GM19099 (cell line): ENCODE results near the gene GRK1.

ENCODE experiments used
- POLR2A ChIP-seq: IDR thresholded peaks from 3 replicates; pipeline ENCODE4 v1.6.1; 2011; ENCODE audit warnings: low read depth; ENCODE audit not compliant: insufficient read length; ENCODE audit errors: extremely low read depth

The GRK1 gene

GRCh38 chr13:113669231-113669754 lies 2.3 kb downstream of the GRK1 start:
- TF ChIP-seq POLR2A = no peak

DNA sequence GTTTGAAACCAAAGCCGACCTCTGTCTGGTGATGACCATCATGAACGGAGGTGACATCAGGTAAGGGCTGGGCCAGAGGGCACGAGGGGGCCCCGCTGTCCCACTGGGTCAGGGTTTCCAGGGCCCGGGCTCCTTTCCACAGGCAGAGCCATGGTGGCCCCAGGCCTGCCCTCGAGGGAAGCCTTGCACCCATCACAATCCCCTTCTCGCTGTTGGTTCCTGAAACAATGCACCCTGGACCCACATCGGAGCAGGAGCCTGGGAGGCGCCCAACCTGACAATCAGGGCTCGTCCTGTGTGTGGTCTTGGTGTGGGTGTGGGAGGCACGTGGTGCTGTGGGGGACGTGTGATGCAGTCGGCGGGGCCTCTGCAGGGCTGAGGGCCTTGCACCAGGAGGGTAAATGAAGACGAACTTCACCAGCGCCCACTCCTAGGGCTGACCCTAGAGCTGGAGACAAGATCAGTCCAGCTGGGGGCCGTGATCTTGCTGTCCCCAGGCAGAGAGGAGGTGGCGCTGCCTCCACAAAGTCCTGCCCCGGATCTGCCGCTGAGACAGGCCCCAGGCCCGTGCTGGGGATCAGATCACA lies 2.8 kb downstream of the GRK1 start:
- TF ChIP-seq POLR2A = no peak

- no peak for TF ChIP-seq POLR2A
Measured at GRCh38 chr13:113670541-113670940, 3.5 kb downstream of the GRK1 start.

DNA sequence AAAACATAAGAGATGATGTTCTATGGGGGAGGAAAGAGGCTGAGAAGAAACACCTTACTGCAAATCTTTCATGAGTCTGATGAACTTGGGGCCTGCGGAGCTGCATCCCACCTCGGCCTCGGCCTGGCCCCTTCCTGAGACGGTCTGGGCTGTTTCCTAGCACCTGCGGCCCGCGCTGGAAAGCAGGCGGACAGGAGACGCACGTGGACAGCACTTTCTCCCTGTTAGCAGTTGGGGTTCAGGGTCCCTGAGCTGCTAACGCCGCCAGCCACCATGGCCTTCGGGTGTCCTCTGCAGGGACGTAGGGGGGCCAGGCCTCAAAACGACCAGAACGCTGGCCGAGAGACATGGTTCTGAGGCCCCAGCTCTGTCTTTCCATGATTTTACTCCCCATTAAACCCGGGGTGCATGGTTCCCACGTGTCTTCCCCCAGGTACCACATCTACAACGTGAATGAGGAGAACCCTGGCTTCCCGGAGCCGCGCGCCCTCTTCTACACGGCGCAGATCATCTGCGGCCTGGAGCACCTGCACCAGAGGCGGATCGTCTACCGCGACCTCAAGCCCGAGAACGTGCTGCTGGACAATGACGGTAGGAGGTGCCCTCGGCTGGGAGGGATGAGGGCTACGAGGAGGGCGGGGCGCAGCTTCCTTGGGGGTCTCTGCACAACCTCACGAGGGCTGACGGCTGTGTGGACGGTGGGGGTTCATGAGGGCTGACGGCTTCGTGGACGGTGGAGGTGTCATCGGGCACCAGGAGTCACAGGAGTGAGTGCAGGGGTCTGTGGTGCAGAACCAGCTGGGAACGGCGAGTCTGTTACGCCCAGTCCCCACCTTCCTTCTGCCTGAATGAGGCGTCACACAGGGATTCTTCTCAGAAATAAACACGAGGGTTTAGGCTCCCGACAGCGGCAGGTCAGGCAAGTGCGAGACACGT lies 4.3 kb downstream of the GRK1 start:
- TF ChIP-seq POLR2A = no peak

DNA sequence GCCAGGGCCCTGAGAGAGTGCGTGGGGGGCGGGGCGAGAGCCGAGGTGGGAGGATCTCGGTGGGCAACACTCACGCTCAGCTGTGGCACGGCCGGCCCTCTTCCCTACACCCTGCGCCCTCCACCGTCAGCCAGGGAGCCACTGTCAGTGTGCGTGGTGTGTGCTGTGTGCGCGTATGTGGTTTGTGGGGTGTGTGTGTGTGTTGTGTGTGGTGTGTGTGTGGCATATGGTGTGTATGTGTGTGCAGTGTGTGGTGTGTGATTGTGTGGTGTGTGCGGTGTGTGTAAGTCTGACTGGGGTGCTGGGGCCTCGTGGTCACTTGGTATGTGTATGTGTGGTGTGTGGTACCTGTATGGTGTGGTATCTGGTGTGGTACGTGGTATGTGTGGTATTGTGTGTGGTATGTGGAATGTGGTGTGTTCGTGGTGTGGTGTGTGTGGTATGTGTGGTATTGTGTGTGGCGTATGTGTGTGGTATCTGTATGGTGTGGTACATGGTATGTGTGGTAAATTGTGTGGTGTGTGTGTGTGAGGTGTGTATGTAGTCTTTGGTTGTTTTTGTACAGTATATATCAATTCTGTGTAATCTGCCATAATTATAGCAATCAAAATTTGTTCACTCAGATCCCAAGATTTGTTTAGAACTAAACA lies 5.1 kb downstream of the GRK1 start:
- TF ChIP-seq POLR2A = no peak

- no peak for TF ChIP-seq POLR2A
Measured at GRCh38 chr13:113722921-113723320, 55.9 kb downstream of the GRK1 start.

- no peak for TF ChIP-seq POLR2A
Measured at GRCh38 chr13:113723410-113724015, 56.5 kb downstream of the GRK1 start.

DNA sequence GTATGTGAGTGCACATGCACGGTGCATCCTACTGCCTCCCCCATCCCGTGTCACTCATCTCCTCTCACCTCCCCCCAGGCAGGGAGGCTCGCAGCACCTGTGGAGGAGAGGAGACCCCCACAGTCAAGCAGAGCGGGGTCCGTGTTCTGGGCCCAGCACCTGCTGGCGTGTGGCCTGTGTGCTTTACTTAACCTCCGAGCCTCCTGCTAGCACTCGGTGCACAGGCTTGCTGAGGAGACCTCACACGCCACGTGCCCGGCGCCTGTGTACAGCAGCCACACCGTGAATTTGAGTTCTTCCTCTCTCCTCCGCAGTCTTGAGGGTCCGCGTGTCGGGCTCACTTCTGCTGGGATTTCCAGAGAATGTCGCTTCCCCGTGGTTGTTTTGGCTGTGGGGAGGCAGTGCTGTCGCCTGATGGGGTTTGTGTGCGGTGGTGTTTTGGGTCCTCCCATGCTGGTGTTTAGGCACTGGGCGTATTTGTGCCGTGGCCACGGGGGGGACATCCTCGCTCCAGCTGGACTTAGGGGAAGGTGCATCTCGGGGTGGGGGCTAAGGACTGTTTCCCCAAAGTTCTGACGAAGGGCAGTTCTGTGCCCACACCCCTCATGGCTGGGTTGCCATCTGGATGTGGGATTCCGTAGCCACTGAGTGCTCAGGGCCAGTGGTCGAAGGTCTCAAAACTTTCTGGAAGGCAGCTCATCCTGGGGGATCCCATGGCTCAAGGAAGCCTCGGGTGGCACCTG lies 57.2 kb downstream of the GRK1 start:
- TF ChIP-seq POLR2A = no peak

DNA sequence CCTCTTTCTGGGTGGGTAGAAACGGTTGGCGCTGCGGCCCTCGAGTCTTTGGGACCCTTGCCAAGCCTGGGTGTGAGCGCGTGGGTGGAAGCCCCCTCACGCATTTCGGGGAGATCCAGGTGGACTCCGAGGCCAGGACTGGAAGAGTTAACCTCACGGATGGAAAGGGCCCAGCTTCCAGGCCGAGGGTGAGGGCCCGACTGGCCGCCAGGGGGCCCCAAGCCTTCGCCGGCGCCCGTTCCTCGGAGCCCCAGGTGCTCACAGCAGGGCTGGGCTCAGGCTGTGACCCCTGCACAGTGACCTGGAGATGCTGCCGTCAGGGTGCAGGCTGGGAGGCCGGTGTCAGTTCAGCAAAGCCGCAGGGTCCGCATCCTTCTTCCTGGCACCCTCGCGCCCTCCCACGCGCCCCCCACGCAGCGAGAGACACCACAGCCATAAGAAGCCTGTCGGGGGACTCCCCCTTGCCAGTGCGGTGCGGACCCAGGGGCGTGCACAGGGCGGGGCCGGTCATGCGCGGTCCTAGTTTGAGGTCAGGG lies 57.8 kb downstream of the GRK1 start:
- no peak for TF ChIP-seq POLR2A

- no peak for TF ChIP-seq POLR2A
Measured at GRCh38 chr13:113726961-113727411, 60.0 kb downstream of the GRK1 start.

DNA sequence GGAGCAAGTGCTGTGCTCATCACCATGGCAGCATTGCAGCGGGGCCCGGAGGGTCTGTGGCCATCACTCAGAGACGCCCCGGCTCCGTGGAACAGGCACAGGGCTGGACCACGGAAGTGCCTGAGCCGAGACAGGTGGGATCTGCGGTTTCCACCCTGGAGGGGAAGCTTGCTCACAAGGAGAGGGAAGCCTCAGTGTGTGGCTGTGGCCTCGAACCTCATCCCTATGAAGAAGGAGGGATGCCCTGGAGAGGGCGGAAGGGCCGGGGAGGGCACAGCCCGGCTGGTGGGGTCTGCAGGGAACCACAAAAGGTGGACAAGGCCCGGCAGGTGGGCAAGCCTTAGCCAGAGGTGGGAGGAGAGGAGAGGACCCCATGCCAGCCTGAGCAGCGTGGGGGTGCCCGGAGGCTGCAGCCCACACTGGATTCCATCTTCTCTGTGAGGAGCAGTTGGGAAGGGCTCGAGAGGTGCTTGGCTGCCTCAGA lies 61.6 kb downstream of the GRK1 start:
- TF ChIP-seq POLR2A = no peak

GRCh38 chr13:113729187-113730019 lies 62.4 kb downstream of the GRK1 start:
- no peak for TF ChIP-seq POLR2A

GRCh38 chr13:113730258-113730691 lies 63.3 kb downstream of the GRK1 start:
- TF ChIP-seq POLR2A = no peak

DNA sequence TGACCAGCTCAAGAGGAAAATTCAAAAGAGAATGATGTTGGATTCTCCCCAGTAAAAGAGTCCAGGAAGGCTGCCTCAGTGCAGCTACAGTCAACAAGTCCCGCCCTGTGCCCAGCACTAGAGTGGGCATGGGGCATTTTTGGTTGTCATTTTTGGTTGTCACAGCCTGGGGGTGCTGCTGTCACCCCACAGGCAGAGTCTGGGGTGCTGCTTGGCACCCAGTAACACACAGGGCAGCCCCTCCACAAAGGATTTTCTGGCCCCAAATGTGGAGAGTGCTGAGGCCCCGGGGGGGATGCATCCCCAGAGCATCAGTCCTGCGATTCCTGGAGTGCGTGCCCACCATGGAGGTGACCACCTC lies 63.8 kb downstream of the GRK1 start:
- no peak for TF ChIP-seq POLR2A
